Measurements from ENCODE around the gene WFIKKN1. TPM values are rescaled to one million over a fixed set of nuclear protein-coding genes. Genes with fewer than 3 reads are reported as not detected.

Gene WFIKKN1
- total and polyA plus RNA-seq, 2 of the 13 experiments (the other 11 are each of a cell fraction or from before 2014, with no cell fraction given), result 1.7 to 4.9 TPM

GRCh38 chr16:629833-630248 is 944 bp upstream of the WFIKKN1 start (continued):
- TF ChIP-seq, protein P1, sequence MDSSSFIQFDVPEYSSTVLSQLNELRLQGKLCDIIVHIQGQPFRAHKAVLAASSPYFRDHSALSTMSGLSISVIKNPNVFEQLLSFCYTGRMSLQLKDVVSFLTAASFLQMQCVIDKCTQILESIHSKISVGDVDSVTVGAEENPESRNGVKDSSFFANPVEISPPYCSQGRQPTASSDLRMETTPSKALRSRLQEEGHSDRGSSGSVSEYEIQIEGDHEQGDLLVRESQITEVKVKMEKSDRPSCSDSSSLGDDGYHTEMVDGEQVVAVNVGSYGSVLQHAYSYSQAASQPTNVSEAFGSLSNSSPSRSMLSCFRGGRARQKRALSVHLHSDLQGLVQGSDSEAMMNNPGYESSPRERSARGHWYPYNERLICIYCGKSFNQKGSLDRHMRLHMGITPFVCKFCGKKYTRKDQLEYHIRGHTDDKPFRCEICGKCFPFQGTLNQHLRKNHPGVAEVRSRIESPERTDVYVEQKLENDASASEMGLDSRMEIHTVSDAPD (CRISPR knock-in tag; IDR thresholded peaks at IDR 0.05), result no peak
- TF ChIP-seq, protein P2, sequence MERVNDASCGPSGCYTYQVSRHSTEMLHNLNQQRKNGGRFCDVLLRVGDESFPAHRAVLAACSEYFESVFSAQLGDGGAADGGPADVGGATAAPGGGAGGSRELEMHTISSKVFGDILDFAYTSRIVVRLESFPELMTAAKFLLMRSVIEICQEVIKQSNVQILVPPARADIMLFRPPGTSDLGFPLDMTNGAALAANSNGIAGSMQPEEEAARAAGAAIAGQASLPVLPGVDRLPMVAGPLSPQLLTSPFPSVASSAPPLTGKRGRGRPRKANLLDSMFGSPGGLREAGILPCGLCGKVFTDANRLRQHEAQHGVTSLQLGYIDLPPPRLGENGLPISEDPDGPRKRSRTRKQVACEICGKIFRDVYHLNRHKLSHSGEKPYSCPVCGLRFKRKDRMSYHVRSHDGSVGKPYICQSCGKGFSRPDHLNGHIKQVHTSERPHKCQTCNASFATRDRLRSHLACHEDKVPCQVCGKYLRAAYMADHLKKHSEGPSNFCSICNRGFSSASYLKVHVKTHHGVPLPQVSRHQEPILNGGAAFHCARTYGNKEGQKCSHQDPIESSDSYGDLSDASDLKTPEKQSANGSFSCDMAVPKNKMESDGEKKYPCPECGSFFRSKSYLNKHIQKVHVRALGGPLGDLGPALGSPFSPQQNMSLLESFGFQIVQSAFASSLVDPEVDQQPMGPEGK (CRISPR knock-in tag; IDR thresholded peaks at IDR 0.05), result no peak
- TF ChIP-seq SRSF1 (optimal IDR thresholded peaks at IDR 0.05; ENCODE audit: low read depth, low read length) (peak; percentile 37), WIZ (CRISPR knock-in tag; IDR thresholded peaks at IDR 0.05) (0 out of 2 replicates have a peak, but pooled peaks have one; percentile 11), ASH2L (IDR thresholded peaks at IDR 0.05; ENCODE audit: insufficient read length, low read depth, low read length) (peak; percentile 2), NR2C2 (CRISPR knock-in tag; IDR thresholded peaks at IDR 0.05; ENCODE audit: borderline replicate concordance) (peak; percentile 72), CC2D1A (CRISPR knock-in tag; IDR thresholded peaks at IDR 0.05) (no peak), SKIL (CRISPR knock-in tag; IDR thresholded peaks at IDR 0.05; ENCODE audit: borderline replicate concordance) (0 out of 2 replicates have a peak, but pooled peaks have one; percentile 68), MXI1 (IDR thresholded peaks at IDR 0.05; ENCODE audit: borderline replicate concordance, low read depth, low read length) (0 out of 3 replicates have a peak, but pooled peaks have one; percentile 4), PHF21A (CRISPR knock-in tag; IDR thresholded peaks at IDR 0.05) (0 out of 2 replicates have a peak, but pooled peaks have one; percentile 10), ZSCAN25 (CRISPR knock-in tag; IDR thresholded peaks at IDR 0.05) (no peak), KLF16 (CRISPR knock-in tag; IDR thresholded peaks at IDR 0.05) (0 out of 4 replicates have a peak, but pooled peaks of 1 of the 2 experiments have one; percentile 13)
- TF ChIP-seq, protein P3, sequence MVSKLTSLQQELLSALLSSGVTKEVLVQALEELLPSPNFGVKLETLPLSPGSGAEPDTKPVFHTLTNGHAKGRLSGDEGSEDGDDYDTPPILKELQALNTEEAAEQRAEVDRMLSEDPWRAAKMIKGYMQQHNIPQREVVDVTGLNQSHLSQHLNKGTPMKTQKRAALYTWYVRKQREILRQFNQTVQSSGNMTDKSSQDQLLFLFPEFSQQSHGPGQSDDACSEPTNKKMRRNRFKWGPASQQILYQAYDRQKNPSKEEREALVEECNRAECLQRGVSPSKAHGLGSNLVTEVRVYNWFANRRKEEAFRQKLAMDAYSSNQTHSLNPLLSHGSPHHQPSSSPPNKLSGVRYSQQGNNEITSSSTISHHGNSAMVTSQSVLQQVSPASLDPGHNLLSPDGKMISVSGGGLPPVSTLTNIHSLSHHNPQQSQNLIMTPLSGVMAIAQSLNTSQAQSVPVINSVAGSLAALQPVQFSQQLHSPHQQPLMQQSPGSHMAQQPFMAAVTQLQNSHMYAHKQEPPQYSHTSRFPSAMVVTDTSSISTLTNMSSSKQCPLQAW (CRISPR knock-in tag; IDR thresholded peaks at IDR 0.05), result peak; percentile 26; the same call in 1 of the 2 replicates
- TF ChIP-seq, protein P4, sequence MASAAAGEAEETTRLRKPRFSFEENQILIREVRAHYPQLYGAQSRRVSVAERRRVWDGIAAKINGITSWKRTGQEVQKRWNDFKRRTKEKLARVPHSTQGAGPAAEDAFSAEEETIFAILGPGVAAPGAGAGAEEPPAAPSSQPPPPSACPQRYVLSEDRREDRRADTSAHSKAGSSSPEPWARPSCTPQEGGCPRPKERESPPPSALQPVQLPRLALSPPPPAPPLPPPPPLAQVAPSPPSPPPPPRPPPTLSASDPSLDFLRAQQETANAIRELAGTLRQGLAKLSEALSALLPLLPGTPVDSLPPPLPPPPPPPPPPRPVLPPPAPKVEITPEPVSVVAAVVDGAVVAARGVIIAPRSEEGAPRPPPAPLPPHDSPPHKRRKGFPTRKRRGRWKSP (CRISPR knock-in tag; IDR thresholded peaks at IDR 0.05), result 0 out of 2 replicates have a peak, but pooled peaks have one; percentile 25
- TF ChIP-seq, protein P5, sequence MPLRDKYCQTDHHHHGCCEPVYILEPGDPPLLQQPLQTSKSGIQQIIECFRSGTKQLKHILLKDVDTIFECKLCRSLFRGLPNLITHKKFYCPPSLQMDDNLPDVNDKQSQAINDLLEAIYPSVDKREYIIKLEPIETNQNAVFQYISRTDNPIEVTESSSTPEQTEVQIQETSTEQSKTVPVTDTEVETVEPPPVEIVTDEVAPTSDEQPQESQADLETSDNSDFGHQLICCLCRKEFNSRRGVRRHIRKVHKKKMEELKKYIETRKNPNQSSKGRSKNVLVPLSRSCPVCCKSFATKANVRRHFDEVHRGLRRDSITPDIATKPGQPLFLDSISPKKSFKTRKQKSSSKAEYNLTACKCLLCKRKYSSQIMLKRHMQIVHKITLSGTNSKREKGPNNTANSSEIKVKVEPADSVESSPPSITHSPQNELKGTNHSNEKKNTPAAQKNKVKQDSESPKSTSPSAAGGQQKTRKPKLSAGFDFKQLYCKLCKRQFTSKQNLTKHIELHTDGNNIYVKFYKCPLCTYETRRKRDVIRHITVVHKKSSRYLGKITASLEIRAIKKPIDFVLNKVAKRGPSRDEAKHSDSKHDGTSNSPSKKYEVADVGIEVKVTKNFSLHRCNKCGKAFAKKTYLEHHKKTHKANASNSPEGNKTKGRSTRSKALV (CRISPR knock-in tag; IDR thresholded peaks at IDR 0.05), result peak; percentile 22; the same call in 1 of the 2 replicates
